HEK293 (cell line): ENCODE data around the gene RIC3.
A peak's percentile ranks its signal among the peaks of the same experiment; 100 is the strongest.

Experiments
- CTCF ChIA-PET: fragments of 350-600 bp; formaldehyde crosslinking; extraction: SDS; loops from one replicate; lab custom pipeline; 2021; ENCODE audit warnings: antibody characterized with exemption; lab: Yijun Ruan, JAX
- POLR2A ChIA-PET: fragments of 300-600 bp; formaldehyde crosslinking; extraction: SDS; loops from one replicate; lab custom pipeline; 2020; ENCODE audit warnings: antibody characterized with exemption, inconsistent platforms; lab: Yijun Ruan, JAX
- H3K27ac ChIP-seq: fragments of 200-500 bp; sonication (Bioruptor generic); 2 replicates; pipeline ENCODE4 v1.5.1; 2014; ENCODE audit warnings: low read depth, low read length, control low read depth, inconsistent platforms; ENCODE audit errors: extremely low read depth
- H3K36me3 ChIP-seq, 2 experiments: fragments of 200-500 bp in 1 of 2; sonication (Bioruptor generic) in 1 of 2; 1 replicate in 1 of 2; 2 replicates in 1 of 2; pipeline ENCODE4 v1.5.1; 2014 to 2017; ENCODE audit warnings: inconsistent platforms in 2 of 2, low read length in 2 of 2; ENCODE audit not compliant: control insufficient read depth in 2 of 2, insufficient read depth in 1 of 2
- H3K4me1 ChIP-seq: fragments of 200-500 bp; sonication (Bioruptor generic); 2 replicates; pipeline ENCODE4 v1.5.1; 2014; ENCODE audit warnings: mild to moderate bottlenecking, low read length, inconsistent platforms; ENCODE audit not compliant: control insufficient read depth, insufficient read depth
- H3K4me3 ChIP-seq: 2 replicates; pipeline ENCODE4 v1.5.1; 2011; ENCODE audit warnings: low read depth, mild to moderate bottlenecking, control low read depth, low read length, moderate library complexity
- H3K9me3 ChIP-seq: fragments of 200-500 bp; sonication (Bioruptor generic); 2 replicates; pipeline ENCODE4 v1.5.1; 2014; ENCODE audit warnings: low read depth, low read length, inconsistent platforms; ENCODE audit not compliant: control insufficient read depth, insufficient read depth
- HOXC10 ChIP-seq: sonication (generic); formaldehyde crosslinking; IDR thresholded peaks from 2 replicates; pipeline ENCODE4 v1.8.1; 2023; ENCODE audit warnings: mild to moderate bottlenecking, missing genetic modification reagents
- INSM2 ChIP-seq: fragments of 450-650 bp; formaldehyde crosslinking; IDR thresholded peaks from 2 replicates; pipeline ENCODE4 v1.5.1; 2016; ENCODE audit warnings: missing biosample characterization, missing genetic modification characterization
- OVOL3 ChIP-seq: fragments of 450-650 bp; formaldehyde crosslinking; IDR thresholded peaks from 2 replicates; pipeline ENCODE4 v1.5.1; 2016; ENCODE audit warnings: missing biosample characterization, missing genetic modification characterization
- PRDM10 ChIP-seq: fragments of 450-650 bp; formaldehyde crosslinking; IDR thresholded peaks from 2 replicates; pipeline ENCODE4 v1.5.1; 2016; ENCODE audit warnings: missing biosample characterization, missing genetic modification characterization
- RBAK ChIP-seq: fragments of 450-650 bp; formaldehyde crosslinking; IDR thresholded peaks from 2 replicates; pipeline ENCODE4 v1.5.1; 2016; ENCODE audit warnings: missing biosample characterization, missing genetic modification characterization
- ZBTB48 ChIP-seq: fragments of 450-650 bp; formaldehyde crosslinking; IDR thresholded peaks from 2 replicates; pipeline ENCODE4 v1.5.1; 2016; ENCODE audit warnings: missing biosample characterization, missing genetic modification characterization
- ZNF148 ChIP-seq: fragments of 450-650 bp; formaldehyde crosslinking; IDR thresholded peaks from 2 replicates; pipeline ENCODE4 v1.5.0; 2017; ENCODE audit warnings: missing biosample characterization, missing genetic modification characterization, borderline replicate concordance
- ZNF175 ChIP-seq: fragments of 450-650 bp; formaldehyde crosslinking; IDR thresholded peaks from 2 replicates; pipeline ENCODE4 v1.5.1; 2016; ENCODE audit warnings: missing biosample characterization, missing genetic modification characterization
- ZNF223 ChIP-seq: fragments of 450-650 bp; formaldehyde crosslinking; IDR thresholded peaks from 2 replicates; pipeline ENCODE4 v1.5.1; 2016; ENCODE audit warnings: missing biosample characterization, missing genetic modification characterization
- ZNF239 ChIP-seq: fragments of 450-650 bp; formaldehyde crosslinking; IDR thresholded peaks from 2 replicates; pipeline ENCODE4 v1.5.1; 2016; ENCODE audit warnings: missing biosample characterization, missing genetic modification characterization
- ZNF404 ChIP-seq: fragments of 450-650 bp; formaldehyde crosslinking; IDR thresholded peaks from 2 replicates; pipeline ENCODE4 v1.5.1; 2017; ENCODE audit warnings: missing biosample characterization, missing genetic modification characterization
- ZNF529 ChIP-seq: fragments of 450-650 bp; formaldehyde crosslinking; IDR thresholded peaks from 2 replicates; pipeline ENCODE4 v1.5.1; 2017; ENCODE audit warnings: missing genetic modification characterization, missing biosample characterization; ENCODE audit not compliant: insufficient replicate concordance
- ZNF561 ChIP-seq: fragments of 450-650 bp; IDR thresholded peaks from 2 replicates; pipeline ENCODE4 v1.5.1; 2018; ENCODE audit warnings: missing biosample characterization, missing genetic modification characterization, borderline replicate concordance
- ZNF571 ChIP-seq: fragments of 450-650 bp; formaldehyde crosslinking; IDR thresholded peaks from 2 replicates; pipeline ENCODE4 v1.5.0; 2017; ENCODE audit warnings: missing biosample characterization, missing genetic modification characterization
- ZNF600 ChIP-seq: fragments of 450-650 bp; formaldehyde crosslinking; IDR thresholded peaks from 2 replicates; pipeline ENCODE4 v1.5.1; 2016; ENCODE audit warnings: missing biosample characterization, missing genetic modification characterization
- ZNF707 ChIP-seq: fragments of 450-650 bp; formaldehyde crosslinking; IDR thresholded peaks from 2 replicates; pipeline ENCODE4 v1.5.1; 2016; ENCODE audit warnings: missing biosample characterization, missing genetic modification characterization
- ZNF768 ChIP-seq: fragments of 450-650 bp; formaldehyde crosslinking; IDR thresholded peaks from 2 replicates; pipeline ENCODE4 v1.5.1; 2018; ENCODE audit warnings: missing biosample characterization, mild to moderate bottlenecking, missing genetic modification characterization
- ZNF785 ChIP-seq: fragments of 450-650 bp; formaldehyde crosslinking; IDR thresholded peaks from 2 replicates; pipeline ENCODE4 v1.5.1; 2016; ENCODE audit warnings: missing biosample characterization, missing genetic modification characterization
- ZSCAN16 ChIP-seq: fragments of 450-650 bp; formaldehyde crosslinking; IDR thresholded peaks from 2 replicates; pipeline ENCODE4 v1.5.1; 2016; ENCODE audit warnings: missing biosample characterization, missing genetic modification characterization

RIC3 gene

GRCh38 chr11:8060146-8060719, 108.6 kb downstream of the RIC3 start:
- Histone ChIP-seq H3K27ac (no peak overlapping the region), H3K9me3 (no peaks in the 10 kb centered on the region), H3K4me3 (no peak overlapping the region), H3K4me1 (no peaks in the 10 kb centered on the region), H3K36me3 (no peaks in the 10 kb centered on the region)
- ChIA-PET CTCF (interaction anchor here (1.4 to 1.6 kb wide), 2 partner anchors 28 to 54 kb away, joined by 5 read pairs; no protein-coding TSS in a partner anchor), POLR2A (no interaction called here)
- TF ChIP-seq ZNF768 (tag by site-specific recombination) (0 out of 2 replicates have a peak, but pooled peaks have one; percentile 11), ZNF707 (tag by site-specific recombination) (no peak)

- no peak overlapping the region for H3K4me3 ChIP-seq
- no peaks in the 10 kb centered on the region for H3K9me3 ChIP-seq
- H3K4me1 ChIP-seq: no peaks in the 10 kb centered on the region
- CTCF ChIA-PET: interaction anchor here (1.4 kb wide), 2 partner anchors 26 to 53 kb away, joined by 5 to 9 read pairs; no protein-coding TSS in a partner anchor
- H3K36me3 ChIP-seq: no peaks in the 10 kb centered on the region
- POLR2A ChIA-PET: no interaction called here
- TF ChIP-seq OVOL3: no peak
- no peak for TF ChIP-seq ZBTB48 (tag by site-specific recombination)
- TF ChIP-seq ZNF561 (tag by site-specific recombination): no peak
- TF ChIP-seq ZNF571 (tag by site-specific recombination): no peak
- no peak for TF ChIP-seq ZNF404 (tag by site-specific recombination)
- TF ChIP-seq RBAK (tag by site-specific recombination): no peak
- no peak for TF ChIP-seq PRDM10 (tag by site-specific recombination)
- TF ChIP-seq ZSCAN16 (tag by site-specific recombination): no peak
- TF ChIP-seq HOXC10: no peak
- TF ChIP-seq ZNF239 (tag by site-specific recombination): no peak
- no peak for TF ChIP-seq ZNF529
- no peak for TF ChIP-seq ZNF600 (tag by site-specific recombination)
- no peak for TF ChIP-seq ZNF148 (tag by site-specific recombination)
- TF ChIP-seq ZNF785 (tag by site-specific recombination): no peak
- no peak for TF ChIP-seq ZNF223 (tag by site-specific recombination)
- TF ChIP-seq INSM2 (tag by site-specific recombination): no peak
- TF ChIP-seq ZNF175 (tag by site-specific recombination): no peak
- H3K27ac ChIP-seq: no peak overlapping the region
Measured at GRCh38 chr11:8059571-8060011, 109.2 kb downstream of the RIC3 start.
